ENCODE results near the gene NTM.

Gene NTM

DNA sequence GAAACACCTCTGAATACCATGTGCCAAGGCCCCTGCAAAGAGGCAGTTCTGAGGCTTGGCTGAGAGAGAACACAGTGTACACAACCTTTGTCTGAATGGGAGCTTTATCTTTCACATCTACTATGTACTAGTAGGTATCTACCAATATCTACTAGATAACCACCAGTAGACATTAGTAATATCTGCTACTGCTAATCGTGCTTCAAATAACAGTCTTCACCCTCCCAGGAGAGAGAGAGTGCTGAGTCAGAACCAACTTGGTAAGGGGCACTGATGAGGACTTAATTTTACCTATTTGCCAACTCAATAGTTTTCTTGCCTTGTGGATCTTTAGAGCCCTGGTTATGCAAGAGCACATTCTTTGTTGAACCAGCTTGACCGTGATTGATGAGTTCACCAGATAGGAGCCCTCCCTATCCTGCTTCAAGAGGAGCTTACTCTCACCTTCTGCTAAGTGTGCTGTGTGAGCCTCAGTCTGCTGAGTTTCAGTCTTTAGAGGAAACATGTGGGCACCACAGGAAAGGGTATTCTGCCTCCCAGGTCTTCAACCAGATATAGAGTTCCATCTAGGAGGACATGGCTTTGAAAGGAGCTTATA is 967.5 kb downstream of the NTM start:
- no peak for TF ChIP-seq CTCF (IDR thresholded peaks at IDR 0.05; ENCODE audit: borderline replicate concordance, insufficient read depth, low read depth, low read length)
- H3K4me3 ChIP-seq (ENCODE audit: low read depth, low read length): no peak overlapping the region

GRCh38 chr11:132342408-132342807 is 972.0 kb downstream of the NTM start:
- TF ChIP-seq CTCF (IDR thresholded peaks at IDR 0.05; ENCODE audit: borderline replicate concordance, insufficient read depth, low read depth, low read length): no peak
- no peak overlapping the region for H3K4me3 ChIP-seq (ENCODE audit: low read depth, low read length)

GRCh38 chr11:132343445-132344175 is 973.2 kb downstream of the NTM start:
- no peak for TF ChIP-seq CTCF (IDR thresholded peaks at IDR 0.05; ENCODE audit: borderline replicate concordance, insufficient read depth, low read depth, low read length)

GRCh38 chr11:132346558-132347148 is 976.2 kb downstream of the NTM start:
- TF ChIP-seq CTCF (IDR thresholded peaks at IDR 0.05; ENCODE audit: borderline replicate concordance, insufficient read depth, low read depth, low read length): no peak
- H3K4me3 ChIP-seq (ENCODE audit: low read depth, low read length): no peak overlapping the region

More at GRCh38 chr11:132343445-132344175, 973.2 kb downstream of the NTM start:
- no peak overlapping the region for H3K4me3 ChIP-seq (ENCODE audit: low read depth, low read length)

- no peak for TF ChIP-seq CTCF (IDR thresholded peaks at IDR 0.05; ENCODE audit: borderline replicate concordance, insufficient read depth, low read depth, low read length)
- no peak overlapping the region for H3K4me3 ChIP-seq (ENCODE audit: low read depth, low read length)
Measured at GRCh38 chr11:132347156-132348090, 977.0 kb downstream of the NTM start.

- H3K4me3 ChIP-seq (ENCODE audit: low read depth, low read length): no peak overlapping the region
- TF ChIP-seq CTCF (IDR thresholded peaks at IDR 0.05; ENCODE audit: borderline replicate concordance, insufficient read depth, low read depth, low read length): no peak
Measured at GRCh38 chr11:132349811-132350733, 979.7 kb downstream of the NTM start.

Measured in GM12875 (cell line).